T-helper 1 cell treated with Interleukin-12 subunit alpha and Interleukin-12 subunit beta and Interleukin-4 antibody, amounts not matched to agents 30 μg/mL and 1 μg/mL, for 36 hours (primary cell): ENCODE results near the gene NF1.

Experiments
- H3K27ac Mint-ChIP-seq: one replicate; pipeline ENCODE4 v1.8.0; 2021; ENCODE audit warnings: mild to moderate bottlenecking, mixed read lengths
- H3K27me3 Mint-ChIP-seq: one replicate; pipeline ENCODE4 v1.8.0; 2021; ENCODE audit warnings: low read depth, mixed read lengths
- H3K36me3 Mint-ChIP-seq: one replicate; pipeline ENCODE4 v1.8.0; 2021; ENCODE audit warnings: low read depth, mixed read lengths
- H3K4me1 Mint-ChIP-seq: one replicate; pipeline ENCODE4 v1.8.0; 2021; ENCODE audit warnings: low read depth, mixed read lengths
- H3K4me3 Mint-ChIP-seq: one replicate; pipeline ENCODE4 v1.8.0; 2021; ENCODE audit warnings: mild to moderate bottlenecking, moderate library complexity, mixed read lengths
- H3K9me3 Mint-ChIP-seq: one replicate; pipeline ENCODE4 v1.8.0; 2021; ENCODE audit warnings: mixed read lengths

NF1 gene

DNA sequence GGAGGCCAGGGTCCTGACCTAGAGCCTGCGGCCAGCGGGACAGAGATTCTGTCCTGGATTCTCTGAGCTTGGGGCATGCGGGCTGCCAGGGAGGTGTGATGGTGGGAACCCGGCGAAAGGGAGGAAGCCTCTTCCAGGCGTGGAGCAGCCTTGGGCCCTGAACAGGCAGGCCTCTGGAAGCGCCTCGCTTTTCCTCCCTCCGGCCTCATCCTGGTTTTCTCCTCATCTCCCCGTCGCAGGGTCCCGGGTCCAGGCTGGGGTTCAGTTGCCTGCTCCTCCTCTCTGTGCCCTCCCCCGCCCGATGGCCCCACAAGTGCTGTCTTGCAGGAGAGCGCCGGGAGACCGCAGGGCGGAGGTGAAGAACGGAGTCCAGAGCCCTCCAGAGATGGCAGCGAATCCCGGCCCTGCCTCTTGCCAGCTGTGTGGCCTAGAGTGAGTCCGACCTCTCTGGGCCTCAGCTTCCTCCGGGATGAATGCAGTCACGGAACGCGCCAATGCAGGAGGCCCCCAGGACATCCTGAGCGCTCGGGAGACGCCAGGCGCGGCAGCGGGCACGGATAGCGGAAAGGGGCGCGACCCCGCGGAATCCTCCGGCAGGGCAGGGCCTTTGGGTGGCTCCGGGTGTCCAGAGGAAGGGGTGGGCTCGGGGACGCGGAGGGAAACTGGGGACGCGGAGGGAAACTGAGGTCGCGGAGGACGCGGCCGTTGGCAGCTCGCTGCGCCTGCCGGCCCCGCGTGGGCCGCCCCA lies 296.1 kb downstream of the NF1 start:
- Mint-ChIP-seq H3K9me3 (no peaks in the 10 kb centered on the region), H3K27me3 (peaks cover 53% of the 10 kb centered on the region), H3K4me3 (peak overlapping the region; percentile 67)

GRCh38 chr17:31391496-31391949 lies 296.7 kb downstream of the NF1 start, which contains the start of gene RAB11FIP4:
TSS of gene RAB11FIP4 (plus strand) at chr17:31391675. CDS start at chr17:31391853, 178 bp downstream.
- Mint-ChIP-seq H3K4me3 (peak within 1 kb of the TSS; percentile 67), H3K27me3 (peaks cover 54% of the 10 kb centered on the region), H3K27ac (no peak within 1 kb of the TSS), H3K4me1 (peaks cover 5% of the 10 kb centered on the region), H3K36me3 (no peaks in the 10 kb centered on the region), H3K9me3 (no peaks in the 10 kb centered on the region)

More for the DNA sequence above, 296.1 kb downstream of the NF1 start:
- Mint-ChIP-seq H3K27ac (no peak overlapping the region), H3K36me3 (no peaks in the 10 kb centered on the region), H3K4me1 (peaks cover 5% of the 10 kb centered on the region)

- H3K36me3 Mint-ChIP-seq, result no peaks in the 10 kb centered on the region
- H3K4me1 Mint-ChIP-seq, result peaks cover 5% of the 10 kb centered on the region
- H3K9me3 Mint-ChIP-seq, result no peaks in the 10 kb centered on the region
- H3K27me3 Mint-ChIP-seq, result peaks cover 59% of the 10 kb centered on the region
- H3K27ac Mint-ChIP-seq, result no peak overlapping the region
- peak overlapping the region; percentile 38 for H3K4me3 Mint-ChIP-seq
These were observed 297.5 kb downstream of the NF1 start for GRCh38 chr17:31392002-31392855.

GRCh38 chr17:31392856-31393748 lies 298.3 kb downstream of the NF1 start:
- no peak overlapping the region for H3K4me3 Mint-ChIP-seq
- H3K27me3 Mint-ChIP-seq, result peaks cover 57% of the 10 kb centered on the region
- no peaks in the 10 kb centered on the region for H3K9me3 Mint-ChIP-seq
- H3K4me1 Mint-ChIP-seq, result peaks cover 5% of the 10 kb centered on the region
- H3K36me3 Mint-ChIP-seq, result no peaks in the 10 kb centered on the region
- H3K27ac Mint-ChIP-seq, result no peak overlapping the region

DNA sequence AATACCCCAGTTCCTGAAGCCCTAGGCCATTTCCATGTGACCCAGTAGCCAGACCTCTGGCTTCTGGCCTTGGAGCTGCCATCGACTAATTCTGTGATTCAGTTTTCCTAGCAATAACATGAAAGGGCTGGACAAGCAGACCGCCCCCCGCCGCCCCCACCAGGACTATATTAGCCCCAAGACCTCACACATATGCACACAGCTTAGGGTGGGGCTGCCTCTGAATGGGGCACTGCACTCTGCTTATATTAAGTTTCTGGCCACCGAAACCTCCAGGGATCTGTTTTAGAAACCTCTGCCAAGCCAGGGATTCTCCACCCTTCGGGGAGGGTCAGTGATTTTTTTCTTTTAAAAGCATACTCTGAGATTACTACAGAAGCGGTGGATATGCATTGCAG lies 299.0 kb downstream of the NF1 start:
- Mint-ChIP-seq H3K4me3 (no peak overlapping the region), H3K4me1 (peaks cover 5% of the 10 kb centered on the region), H3K9me3 (no peaks in the 10 kb centered on the region), H3K27me3 (peaks cover 54% of the 10 kb centered on the region), H3K27ac (no peak overlapping the region), H3K36me3 (no peaks in the 10 kb centered on the region)

DNA sequence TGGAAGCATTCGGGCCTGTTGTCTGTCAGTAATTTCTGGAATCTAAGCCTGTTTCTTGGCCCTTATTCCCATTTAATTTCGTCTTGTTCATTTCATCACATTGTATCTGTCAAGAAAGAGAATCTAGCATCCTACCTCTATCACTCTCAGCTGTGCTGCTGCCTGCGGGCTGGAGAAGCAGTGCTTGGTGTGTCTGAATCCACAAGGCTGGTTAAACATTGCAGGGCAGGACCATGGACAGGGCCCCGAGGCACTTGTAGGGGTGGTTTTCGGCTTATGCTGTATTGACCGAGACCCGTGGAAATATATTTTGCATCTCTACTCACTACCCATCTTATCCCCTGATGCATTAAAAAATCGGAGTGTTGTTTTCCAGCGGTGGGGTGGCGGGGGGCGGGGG lies 299.8 kb downstream of the NF1 start:
- Mint-ChIP-seq H3K36me3 (no peaks in the 10 kb centered on the region), H3K27me3 (peaks cover 49% of the 10 kb centered on the region), H3K9me3 (no peaks in the 10 kb centered on the region), H3K4me3 (no peak overlapping the region), H3K27ac (no peak overlapping the region), H3K4me1 (peaks cover 5% of the 10 kb centered on the region)

DNA sequence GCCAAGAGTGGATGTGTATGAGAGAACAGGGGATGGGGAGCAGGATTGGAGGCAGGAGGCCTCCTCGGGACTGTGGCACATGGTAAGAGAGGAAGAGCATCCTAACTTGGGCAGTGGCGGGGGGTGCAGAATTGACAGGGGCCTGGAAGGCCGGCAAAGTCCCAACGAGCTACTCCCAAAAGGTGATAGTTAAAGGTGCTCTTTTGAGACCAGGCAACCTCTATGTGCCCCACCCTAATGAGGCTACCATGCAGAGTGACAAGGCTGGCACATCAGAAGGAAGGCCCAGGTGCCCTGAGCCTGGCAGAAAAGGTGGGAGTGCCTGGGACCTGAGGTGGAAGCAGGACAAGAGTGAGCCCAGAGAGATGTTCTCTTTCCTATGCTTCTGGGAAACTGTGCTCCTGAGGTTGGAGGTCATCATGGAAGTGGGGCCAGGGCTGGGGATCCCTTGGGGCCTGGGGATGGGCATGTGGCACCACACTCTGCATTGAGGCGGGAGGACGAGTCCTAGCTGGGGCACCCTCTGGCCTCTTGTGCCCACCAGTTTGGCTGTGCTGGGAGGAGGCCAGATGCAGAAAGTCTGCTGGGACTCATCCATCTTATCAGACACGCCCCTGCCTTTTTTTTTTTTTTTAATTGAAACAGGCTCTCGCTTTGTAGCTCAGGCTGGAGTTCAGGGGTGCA lies 302.6 kb downstream of the NF1 start:
- Mint-ChIP-seq H3K36me3 (no peaks in the 10 kb centered on the region), H3K4me1 (peaks cover 2% of the 10 kb centered on the region), H3K27me3 (peaks cover 30% of the 10 kb centered on the region), H3K4me3 (no peak overlapping the region), H3K27ac (no peak overlapping the region), H3K9me3 (no peaks in the 10 kb centered on the region)

- peaks cover 18% of the 10 kb centered on the region for H3K27me3 Mint-ChIP-seq
- no peaks in the 10 kb centered on the region for H3K36me3 Mint-ChIP-seq
- H3K4me1 Mint-ChIP-seq, result no peaks in the 10 kb centered on the region
- no peak overlapping the region for H3K4me3 Mint-ChIP-seq
- no peaks in the 10 kb centered on the region for H3K9me3 Mint-ChIP-seq
- no peak overlapping the region for H3K27ac Mint-ChIP-seq
These were observed 303.9 kb downstream of the NF1 start for GRCh38 chr17:31398381-31399311.

DNA sequence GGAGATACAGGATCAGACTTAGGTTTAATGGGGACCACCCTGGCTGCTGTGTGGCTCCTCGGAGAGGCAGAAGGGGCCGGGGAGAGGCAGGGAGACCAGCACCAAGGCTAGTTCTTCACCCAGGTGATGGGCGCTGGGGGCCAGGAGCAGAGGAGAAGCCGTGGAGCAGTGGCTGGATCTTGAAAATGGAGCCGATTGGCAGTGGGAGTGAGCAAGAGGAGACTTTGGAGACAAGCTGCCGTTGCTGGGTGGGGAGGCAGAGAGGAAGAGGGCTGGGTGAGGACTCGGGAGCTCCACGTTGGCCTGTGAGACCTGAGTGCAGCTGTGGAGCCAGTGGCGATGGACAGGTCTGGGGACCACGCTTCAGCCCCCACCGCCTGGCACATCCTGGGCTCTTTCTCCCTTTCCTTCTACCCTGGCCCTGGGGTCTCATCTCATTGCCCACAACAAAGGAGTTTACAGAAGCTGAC lies 305.7 kb downstream of the NF1 start:
- H3K4me3 Mint-ChIP-seq, result no peak overlapping the region
- no peaks in the 10 kb centered on the region for H3K9me3 Mint-ChIP-seq
- no peak overlapping the region for H3K27ac Mint-ChIP-seq
- H3K4me1 Mint-ChIP-seq, result no peaks in the 10 kb centered on the region
- H3K27me3 Mint-ChIP-seq, result peaks cover 10% of the 10 kb centered on the region
- no peaks in the 10 kb centered on the region for H3K36me3 Mint-ChIP-seq

GRCh38 chr17:31401456-31402254 lies 306.9 kb downstream of the NF1 start:
- H3K4me3 Mint-ChIP-seq, result no peak overlapping the region
- no peak overlapping the region for H3K27ac Mint-ChIP-seq
- H3K36me3 Mint-ChIP-seq, result no peaks in the 10 kb centered on the region
- peaks cover 9% of the 10 kb centered on the region for H3K27me3 Mint-ChIP-seq
- H3K9me3 Mint-ChIP-seq, result no peaks in the 10 kb centered on the region
- H3K4me1 Mint-ChIP-seq, result no peaks in the 10 kb centered on the region

DNA sequence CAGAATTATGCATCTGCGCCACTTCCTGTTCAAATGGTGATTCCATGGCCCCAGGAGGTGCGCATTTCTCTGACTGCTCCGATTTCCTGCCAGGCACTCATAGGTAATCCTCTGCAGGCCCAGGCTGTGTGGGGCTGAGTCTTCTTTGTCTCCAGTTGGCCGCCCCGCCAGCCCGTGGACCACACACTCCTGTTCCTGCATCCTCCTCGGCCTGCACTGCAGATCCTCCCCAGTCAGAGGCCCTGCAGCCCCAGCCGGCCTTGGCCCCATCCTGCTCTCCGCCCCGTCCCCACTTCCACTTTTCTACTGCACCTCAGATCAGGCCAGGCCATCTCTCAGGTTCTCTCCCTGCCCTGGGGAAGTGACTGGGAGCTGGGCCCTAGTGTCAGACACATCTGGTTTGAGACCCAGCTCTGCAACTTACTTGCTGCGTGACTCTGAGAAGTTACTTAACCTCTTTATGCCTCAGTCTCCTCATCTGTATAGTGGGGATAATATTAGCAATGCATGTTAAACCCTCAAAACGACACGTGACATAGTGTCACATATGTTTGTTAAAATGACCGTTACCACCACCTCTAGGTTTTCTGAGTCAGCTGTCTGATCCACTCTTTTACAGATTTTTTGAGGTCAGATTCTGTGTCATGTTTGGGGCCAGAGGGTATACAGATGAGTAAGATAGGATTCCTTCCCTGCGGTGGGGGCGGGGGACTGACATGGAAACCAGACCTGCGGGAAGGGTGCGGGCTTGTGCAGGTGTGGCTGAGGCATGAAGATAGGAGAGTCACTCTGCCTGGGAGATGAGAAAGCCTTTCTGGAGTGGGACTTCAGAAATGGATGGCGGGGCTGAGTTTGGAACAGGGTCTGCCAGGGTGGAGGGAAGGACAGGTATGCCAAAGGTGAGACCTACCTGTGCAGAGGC lies 309.5 kb downstream of the NF1 start:
- H3K4me1 Mint-ChIP-seq, result no peaks in the 10 kb centered on the region
- H3K4me3 Mint-ChIP-seq, result no peak overlapping the region
- H3K9me3 Mint-ChIP-seq, result no peaks in the 10 kb centered on the region
- no peaks in the 10 kb centered on the region for H3K36me3 Mint-ChIP-seq
- no peak overlapping the region for H3K27ac Mint-ChIP-seq
- H3K27me3 Mint-ChIP-seq, result peaks cover 19% of the 10 kb centered on the region
